Omental fat pad (tissue), 4 donors: ENCODE measurements around the gene ENPP3. TPM values are rescaled to one million over a fixed set of nuclear protein-coding genes. Genes with fewer than 3 reads are reported as not detected.

Experiments
- ATAC-seq: fragments of 150-250 bp; one replicate; pipeline ENCODE4 v1.9.1; 2016; ENCODE audit warnings: mild to moderate bottlenecking, moderate library complexity; ENCODE audit not compliant: low FRiP score
- DNase-seq: peaks from one replicate; pipeline ENCODE4 v3.0.0-alpha.2; 2019; ENCODE audit warnings: low spot score
- CTCF ChIP-seq, 3 donors: fragments of 450-650 bp; IDR thresholded peaks; one replicate each; pipeline ENCODE4 v1.5.1; 2016 to 2017; ENCODE audit warnings: antibody characterized with exemption in 3 of 3, mild to moderate bottlenecking in 3 of 3, moderate library complexity in 2 of 3
- total RNA-seq, 4 donors: library from RNA; depleted of rRNA; stranded (reverse); fragments of >200 nt; gene quantifications; one replicate each; pipeline ENCODE4 v1.1.0, GENCODE V29; 2016

The ENPP3 gene
- total RNA-seq, 4 donors from 2014 or later = 0.36 to 0.94 (median 0.61) TPM

DNA sequence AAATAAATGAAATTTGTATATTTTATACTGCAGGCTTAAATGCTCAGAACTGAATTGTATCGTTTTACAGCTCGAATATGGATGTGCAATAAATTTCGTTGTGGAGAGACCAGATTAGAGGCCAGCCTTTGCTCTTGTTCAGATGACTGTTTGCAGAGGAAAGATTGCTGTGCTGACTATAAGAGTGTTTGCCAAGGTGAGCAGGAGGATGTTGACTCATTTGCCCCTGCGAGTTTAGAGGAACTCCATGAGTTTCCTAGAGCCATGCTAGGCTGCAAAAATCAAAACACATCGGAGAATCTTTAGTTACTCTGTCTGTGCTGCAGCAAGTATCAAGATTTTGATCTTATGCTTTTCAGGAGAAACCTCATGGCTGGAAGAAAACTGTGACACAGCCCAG lies 15.4 kb downstream of the ENPP3 start:
- TF ChIP-seq CTCF (IDR thresholded peaks at IDR 0.05) = no peak
- no peak for ATAC-seq
- DNase-seq = no peak

DNA sequence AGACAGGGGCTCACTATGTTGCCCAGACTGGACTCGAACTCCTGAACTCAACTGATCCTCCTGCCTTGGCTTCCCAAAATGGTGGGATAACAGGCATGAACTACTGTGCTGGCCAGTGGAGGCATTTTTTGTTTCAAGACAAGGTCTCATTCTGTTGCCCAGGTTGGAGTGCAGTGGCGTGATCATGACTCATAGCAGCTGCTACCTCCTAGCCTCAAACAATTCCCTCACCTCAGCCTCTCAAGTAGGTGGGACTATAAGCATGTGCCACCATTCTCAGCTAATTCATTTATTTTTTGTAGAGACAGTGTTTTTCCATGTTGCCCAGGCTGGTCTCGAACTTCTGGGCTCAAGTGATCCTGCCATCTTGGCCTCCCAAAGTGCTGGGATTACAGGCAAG lies 17.2 kb downstream of the ENPP3 start:
- no peak for TF ChIP-seq CTCF (IDR thresholded peaks at IDR 0.05)
- no peak for DNase-seq

DNA sequence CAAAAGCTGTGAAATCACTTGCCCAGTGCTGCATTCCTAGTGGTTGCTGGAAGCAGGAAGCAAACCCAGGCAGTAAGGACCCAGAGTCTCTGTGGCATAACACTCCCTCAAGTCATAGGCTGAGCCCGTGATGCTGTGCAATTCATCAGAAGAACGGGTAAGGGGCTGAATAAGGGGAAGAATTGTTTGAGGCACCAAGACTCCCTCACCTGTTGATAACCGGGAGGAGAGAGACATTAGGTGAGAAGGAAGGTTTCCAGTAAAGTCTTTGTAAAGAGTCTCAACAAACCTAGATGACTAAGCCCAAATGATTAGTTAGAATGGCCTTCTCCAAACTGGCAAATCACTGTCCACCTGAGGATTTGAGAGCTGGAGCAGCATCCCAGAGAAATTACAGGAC lies 18.3 kb downstream of the ENPP3 start:
- ATAC-seq (no peak), DNase-seq (no peak)
- TF ChIP-seq CTCF (IDR thresholded peaks at IDR 0.05) = no peak

More for the DNA sequence above, 17.2 kb downstream of the ENPP3 start:
- ATAC-seq = no peak

- ATAC-seq = no peak
- no peak for DNase-seq
- no peak for TF ChIP-seq CTCF (IDR thresholded peaks at IDR 0.05)
Measured at GRCh38 chr6:131655951-131656350, 18.8 kb downstream of the ENPP3 start.

DNA sequence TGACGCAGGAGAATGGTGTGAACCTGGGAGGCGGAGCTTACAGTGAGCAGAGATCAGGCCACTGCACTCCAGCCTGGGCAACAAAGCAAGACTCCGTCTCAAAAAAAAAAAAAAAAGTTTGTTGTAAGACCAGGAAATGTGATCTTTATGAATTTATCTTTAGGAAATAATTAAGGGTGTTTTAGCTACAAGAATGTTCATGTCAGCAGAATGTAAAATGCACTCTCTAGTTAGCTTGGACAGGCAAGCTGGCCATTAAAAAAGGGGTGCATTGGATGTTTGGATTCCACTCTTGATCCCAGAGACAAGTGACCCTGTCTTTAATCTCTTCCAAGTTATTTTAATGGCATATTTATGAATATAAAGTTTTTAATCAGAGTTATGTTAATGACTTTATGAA lies 19.6 kb downstream of the ENPP3 start:
- no peak for TF ChIP-seq CTCF (IDR thresholded peaks at IDR 0.05)
- DNase-seq = no peak
- no peak for ATAC-seq

DNA sequence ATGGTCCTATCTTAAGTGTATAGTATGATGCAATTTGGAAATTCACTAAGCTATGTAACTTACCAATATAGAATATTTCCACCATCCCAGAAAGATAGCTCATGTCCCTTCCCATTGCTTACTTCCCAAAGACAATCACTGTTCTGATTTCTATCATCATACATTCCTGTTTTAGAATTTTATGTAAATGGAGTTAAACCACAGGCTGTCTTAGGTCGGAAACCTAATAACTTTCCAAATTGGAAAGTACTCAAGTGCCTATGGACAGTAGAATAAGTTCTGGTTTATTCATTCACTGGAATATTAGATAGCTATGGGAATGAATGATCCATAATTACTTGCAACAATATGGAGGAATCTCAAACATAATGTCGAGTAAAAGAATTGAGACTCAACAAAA lies 20.1 kb downstream of the ENPP3 start:
- TF ChIP-seq CTCF (IDR thresholded peaks at IDR 0.05) = no peak
- ATAC-seq (no peak), DNase-seq (no peak)

DNA sequence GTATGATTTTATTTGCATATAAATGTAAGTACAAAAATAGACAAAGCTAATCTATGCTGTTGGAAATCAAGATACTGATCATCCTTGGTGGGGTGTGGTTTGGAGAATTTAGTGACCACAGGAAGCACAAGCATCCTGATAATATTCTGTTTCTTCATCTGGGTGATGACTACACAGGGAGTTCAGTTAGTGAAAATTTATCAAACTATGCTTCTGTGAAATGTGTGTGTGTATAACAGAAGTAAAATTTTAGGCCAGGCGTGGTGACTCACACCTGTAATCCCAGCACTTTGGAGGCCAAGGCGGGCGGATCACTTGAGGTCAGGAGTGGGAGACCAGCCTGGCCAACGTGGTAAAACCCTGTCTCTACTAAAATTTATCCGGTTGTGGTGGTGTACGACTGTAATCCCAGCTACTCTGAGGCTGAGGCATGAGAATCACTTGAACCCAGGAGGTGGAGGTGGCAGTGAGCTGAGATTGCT lies 20.6 kb downstream of the ENPP3 start:
- ATAC-seq = no peak
- no peak for TF ChIP-seq CTCF (IDR thresholded peaks at IDR 0.05)
- no peak for DNase-seq
